Keratinocyte (primary cell): ENCODE data around the gene FCAR. TPM values are rescaled to one million over a fixed set of nuclear protein-coding genes. Genes with fewer than 3 reads are reported as not detected.

Experiments
- DNase-seq: peaks from one replicate; pipeline ENCODE4 v3.0.0-alpha.2; 2011; ENCODE audit warnings: low read depth, missing footprints, low spot score
- FAIRE-seq: peaks from 2 replicates; lab custom pipeline; 2011; peaks lifted over from hg19 to GRCh38; lab: Jason Lieb, UNC
- H2AFZ ChIP-seq: 2 replicates; pipeline ENCODE4 v1.6.0; 2012; ENCODE audit warnings: low read length, control low read depth, inconsistent platforms; ENCODE audit not compliant: control insufficient read depth
- H3K27ac ChIP-seq: 2 replicates; pipeline ENCODE4 v1.5.1; 2011; ENCODE audit warnings: low read length; ENCODE audit not compliant: control insufficient read depth, insufficient read depth
- H3K27me3 ChIP-seq: 3 replicates; pipeline ENCODE4 v1.6.0; 2011; ENCODE audit warnings: low read length; ENCODE audit not compliant: control insufficient read depth, insufficient read depth; ENCODE audit errors: extremely low read depth
- H3K36me3 ChIP-seq, 2 experiments: 2 replicates in 1 of 2; 3 replicates in 1 of 2; pipeline ENCODE4 v1.5.1; 2011; ENCODE audit warnings: low read length in 2 of 2, mild to moderate bottlenecking in 1 of 2; ENCODE audit not compliant: control insufficient read depth in 2 of 2, insufficient read depth in 2 of 2; ENCODE audit errors: extremely low read depth in 1 of 2
- H3K4me1 ChIP-seq: 3 replicates; pipeline ENCODE4 v1.5.1; 2011; ENCODE audit warnings: low read length; ENCODE audit not compliant: control insufficient read depth, insufficient read depth; ENCODE audit errors: extremely low read depth
- H3K4me2 ChIP-seq: 3 replicates; pipeline ENCODE4 v1.6.0; 2011; ENCODE audit warnings: low read depth, low read length; ENCODE audit not compliant: control insufficient read depth, insufficient read depth; ENCODE audit errors: extremely low read depth
- H3K4me3 ChIP-seq, 3 experiments: fragments of 200-600 bp in 1 of 3; sonication (generic) in 1 of 3; 2 replicates in 2 of 3; 3 replicates in 1 of 3; pipeline ENCODE4 v1.5.1; 2011 to 2016; ENCODE audit warnings: low read length in 3 of 3, mild to moderate bottlenecking in 3 of 3, control low read depth in 2 of 3, inconsistent platforms in 1 of 3, low read depth in 1 of 3, mixed read lengths in 1 of 3, mixed run types in 1 of 3, moderate library complexity in 1 of 3; ENCODE audit not compliant: control insufficient read depth in 2 of 3, insufficient read depth in 2 of 3; ENCODE audit errors: extremely low read depth in 1 of 3
- H3K79me2 ChIP-seq: 2 replicates; pipeline ENCODE4 v1.6.0; 2012; ENCODE audit warnings: low read length; ENCODE audit not compliant: control insufficient read depth, insufficient read depth
- H3K9ac ChIP-seq: 3 replicates; pipeline ENCODE4 v1.6.0; 2011; ENCODE audit warnings: low read length; ENCODE audit not compliant: control insufficient read depth, insufficient read depth; ENCODE audit errors: extremely low read depth
- H3K9me1 ChIP-seq: 3 replicates; pipeline ENCODE4 v1.6.0; 2011; ENCODE audit warnings: low read length; ENCODE audit not compliant: control insufficient read depth, insufficient read depth; ENCODE audit errors: extremely low read depth
- H3K9me3 ChIP-seq: 2 replicates; pipeline ENCODE4 v1.5.1; 2012; ENCODE audit warnings: low read depth, low read length; ENCODE audit not compliant: control insufficient read depth
- H4K20me1 ChIP-seq: 3 replicates; pipeline ENCODE4 v1.6.0; 2011; ENCODE audit warnings: low read length; ENCODE audit not compliant: control insufficient read depth, insufficient read depth; ENCODE audit errors: extremely low read depth
- EZH2 ChIP-seq: IDR thresholded peaks from one replicate; pipeline ENCODE4 v1.6.1; 2012; ENCODE audit warnings: inconsistent platforms, mild to moderate bottlenecking, low read length, moderate library complexity
- dilution Hi-C: fragments of 300-500 bp; cut with MboI; formaldehyde crosslinking; loops from one replicate; pipeline ENCODE4 v1.7.0; 2020; ENCODE audit warnings: low sequenced_read_pairs; ENCODE audit not compliant: extremely low pct_ligation_motif_present
- polyA plus RNA-seq, 5 experiments: library from polyadenylated mRNA; depleted of rRNA in 3 of 5; stranded (reverse) in 3 of 5; stranded (forward) in 1 of 5; unstranded in 1 of 5; fragments of >200 nt; gene quantifications; 1 replicate in 1 of 5; 2 replicates in 3 of 5; 3 replicates in 1 of 5; pipeline versions ENCODE4 v1.2.1 to v1.2.3, GENCODE V29; 2011 to 2012; ENCODE audit warnings: missing spikeins in 2 of 5, low read depth in 1 of 5, low replicate concordance in 1 of 5
- TF ChIP-seq, protein P1 (sequence below), 3 experiments: IDR thresholded peaks in 1 of 3; conservative IDR thresholded peaks in 1 of 3; optimal IDR thresholded peaks in 1 of 3; 2 replicates in 2 of 3; 3 replicates in 1 of 3; pipeline versions ENCODE3 to v1.5.1; 2011; ENCODE audit warnings: low read length in 3 of 3, mild to moderate bottlenecking in 3 of 3, moderate library complexity in 2 of 3, control low read depth in 1 of 3, inconsistent platforms in 1 of 3; ENCODE audit not compliant: insufficient read depth in 2 of 3; ENCODE audit errors: extremely low read depth in 1 of 3

Gene FCAR
- polyA plus RNA-seq, 1 donor (not counting 4 experiments of a cell fraction or from before 2014, with no cell fraction given): not detected

DNA sequence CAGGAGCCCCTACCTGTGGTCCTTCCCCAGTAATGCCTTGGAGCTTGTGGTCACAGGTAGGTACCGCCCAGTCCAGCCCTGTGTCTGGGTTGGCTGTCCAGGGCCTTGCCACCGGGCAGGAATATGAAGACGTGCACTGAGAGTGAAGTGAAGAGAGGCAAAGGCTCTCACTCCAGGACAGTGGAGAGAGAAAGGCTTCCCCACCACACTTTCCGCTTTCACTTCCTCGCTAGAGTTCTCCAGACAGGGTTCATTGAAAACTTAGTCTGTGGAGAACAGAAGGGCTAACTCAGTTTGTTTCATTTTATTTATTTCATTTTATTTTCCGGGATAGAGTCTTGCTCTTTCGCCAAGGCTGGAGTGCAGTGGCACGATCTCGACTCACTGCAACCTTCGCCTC is 14.2 kb downstream of the FCAR start:
- DNase-seq (no peak), FAIRE-seq (no peak)
- Histone ChIP-seq H3K27me3 (no peaks in the 10 kb centered on the region), H3K27ac (no peak overlapping the region), H3K4me3 (no peak overlapping the region), H3K79me2 (no peaks in the 10 kb centered on the region), H3K36me3 (no peaks in the 10 kb centered on the region), H4K20me1 (no peaks in the 10 kb centered on the region), H3K4me1 (no peaks in the 10 kb centered on the region), H3K4me2 (no peak overlapping the region), H3K9me1 (no peaks in the 10 kb centered on the region), H3K9ac (no peak overlapping the region), H3K9me3 (no peaks in the 10 kb centered on the region), H2AFZ (no peak overlapping the region)
- dilution Hi-C loops: no loop called here
- TF ChIP-seq, protein P1, sequence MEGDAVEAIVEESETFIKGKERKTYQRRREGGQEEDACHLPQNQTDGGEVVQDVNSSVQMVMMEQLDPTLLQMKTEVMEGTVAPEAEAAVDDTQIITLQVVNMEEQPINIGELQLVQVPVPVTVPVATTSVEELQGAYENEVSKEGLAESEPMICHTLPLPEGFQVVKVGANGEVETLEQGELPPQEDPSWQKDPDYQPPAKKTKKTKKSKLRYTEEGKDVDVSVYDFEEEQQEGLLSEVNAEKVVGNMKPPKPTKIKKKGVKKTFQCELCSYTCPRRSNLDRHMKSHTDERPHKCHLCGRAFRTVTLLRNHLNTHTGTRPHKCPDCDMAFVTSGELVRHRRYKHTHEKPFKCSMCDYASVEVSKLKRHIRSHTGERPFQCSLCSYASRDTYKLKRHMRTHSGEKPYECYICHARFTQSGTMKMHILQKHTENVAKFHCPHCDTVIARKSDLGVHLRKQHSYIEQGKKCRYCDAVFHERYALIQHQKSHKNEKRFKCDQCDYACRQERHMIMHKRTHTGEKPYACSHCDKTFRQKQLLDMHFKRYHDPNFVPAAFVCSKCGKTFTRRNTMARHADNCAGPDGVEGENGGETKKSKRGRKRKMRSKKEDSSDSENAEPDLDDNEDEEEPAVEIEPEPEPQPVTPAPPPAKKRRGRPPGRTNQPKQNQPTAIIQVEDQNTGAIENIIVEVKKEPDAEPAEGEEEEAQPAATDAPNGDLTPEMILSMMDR (optimal IDR thresholded peaks at IDR 0.05 in 1 of 3, IDR thresholded peaks at IDR 0.05 in 1 of 3, conservative IDR thresholded peaks at IDR 0.05 in 1 of 3; ENCODE audit: extremely low read depth in 1 of 3, insufficient read depth in 2 of 3, low read length in 3 of 3): no peak
- no peak for TF ChIP-seq EZH2

DNA sequence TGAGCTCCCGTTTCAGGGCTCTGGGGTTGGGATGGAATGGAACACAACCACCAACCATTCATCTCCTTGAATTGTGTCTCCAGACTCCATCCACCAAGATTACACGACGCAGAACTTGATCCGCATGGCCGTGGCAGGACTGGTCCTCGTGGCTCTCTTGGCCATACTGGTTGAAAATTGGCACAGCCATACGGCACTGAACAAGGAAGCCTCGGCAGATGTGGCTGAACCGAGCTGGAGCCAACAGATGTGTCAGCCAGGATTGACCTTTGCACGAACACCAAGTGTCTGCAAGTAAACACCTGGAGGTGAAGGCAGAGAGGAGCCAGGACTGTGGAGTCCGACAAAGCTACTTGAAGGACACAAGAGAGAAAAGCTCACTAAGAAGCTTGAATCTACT is 15.5 kb downstream of the FCAR start:
- no peaks in the 10 kb centered on the region for H3K27me3 ChIP-seq
- H3K4me3 ChIP-seq: no peak overlapping the region
- H3K36me3 ChIP-seq: no peaks in the 10 kb centered on the region
- FAIRE-seq (no peak), DNase-seq (no peak)
- no peaks in the 10 kb centered on the region for H4K20me1 ChIP-seq
- H3K4me1 ChIP-seq: no peaks in the 10 kb centered on the region
- H3K79me2 ChIP-seq: no peaks in the 10 kb centered on the region
- H2AFZ ChIP-seq: no peak overlapping the region
- H3K4me2 ChIP-seq: no peak overlapping the region
- H3K9ac ChIP-seq: no peak overlapping the region
- H3K9me1 ChIP-seq: no peaks in the 10 kb centered on the region
- H3K9me3 ChIP-seq: no peaks in the 10 kb centered on the region
- dilution Hi-C loops: no loop called here
- no peak overlapping the region for H3K27ac ChIP-seq
- no peak for TF ChIP-seq EZH2
- TF ChIP-seq, protein P1 (optimal IDR thresholded peaks at IDR 0.05 in 1 of 3, IDR thresholded peaks at IDR 0.05 in 1 of 3, conservative IDR thresholded peaks at IDR 0.05 in 1 of 3; ENCODE audit: extremely low read depth in 1 of 3, insufficient read depth in 2 of 3, low read length in 3 of 3): no peak
